Type B pancreatic cell (in vitro differentiated cells): ENCODE data around the gene BTBD9. TPM values are rescaled to one million over a fixed set of nuclear protein-coding genes. Genes with fewer than 3 reads are reported as not detected.

Experiments
- DNase-seq: peaks from one replicate; pipeline ENCODE4 v3.0.0; 2021; ENCODE audit warnings: mixed read lengths; ENCODE audit not compliant: unreplicated experiment; ENCODE audit errors: extremely low spot score
- H3K27ac Mint-ChIP-seq: 2 replicates; pipeline ENCODE4 v1.8.0; 2021; ENCODE audit warnings: mild to moderate bottlenecking, mixed read lengths
- H3K27me3 Mint-ChIP-seq: 2 replicates; pipeline ENCODE4 v1.8.0; 2021; ENCODE audit warnings: mixed read lengths
- H3K36me3 Mint-ChIP-seq: 2 replicates; pipeline ENCODE4 v1.8.0; 2021; ENCODE audit warnings: mixed read lengths
- H3K4me1 Mint-ChIP-seq: one replicate; pipeline ENCODE4 v1.8.0; 2021; ENCODE audit warnings: mixed read lengths; ENCODE audit not compliant: unreplicated experiment
- H3K4me3 Mint-ChIP-seq: 2 replicates; pipeline ENCODE4 v1.8.0; 2021; ENCODE audit warnings: mild to moderate bottlenecking, mixed read lengths
- H3K9me3 Mint-ChIP-seq: 2 replicates; pipeline ENCODE4 v1.8.0; 2021; ENCODE audit warnings: mixed read lengths
- CTCF ChIP-seq: fragments of 200-600 bp; sonication (generic); conservative IDR thresholded peaks from 2 replicates; pipeline ENCODE4 v1.5.0; 2021; ENCODE audit warnings: antibody characterized with exemption, mild to moderate bottlenecking
- total RNA-seq: library from RNA; stranded (reverse); gene quantifications from 2 replicates; pipeline ENCODE4 v1.2.1, GENCODE V29; 2021; ENCODE audit warnings: low replicate concordance

BTBD9 gene
- total RNA-seq, 1 donor from 2014 or later = 14.9 TPM

- H3K4me3 Mint-ChIP-seq = no peak overlapping the region
- TF ChIP-seq CTCF = no peak
- no peaks in the 10 kb centered on the region for H3K27me3 Mint-ChIP-seq
- H3K27ac Mint-ChIP-seq = no peak overlapping the region
- no peaks in the 10 kb centered on the region for H3K9me3 Mint-ChIP-seq
- no peaks in the 10 kb centered on the region for H3K36me3 Mint-ChIP-seq
- no peak for DNase-seq
- H3K4me1 Mint-ChIP-seq = peaks cover 21% of the 10 kb centered on the region
These were observed 332.8 kb downstream of the BTBD9 start for GRCh38 chr6:38306931-38307330.

- no peak for TF ChIP-seq CTCF
- peaks cover 21% of the 10 kb centered on the region for H3K4me1 Mint-ChIP-seq
- no peaks in the 10 kb centered on the region for H3K27me3 Mint-ChIP-seq
- no peak overlapping the region for H3K4me3 Mint-ChIP-seq
- no peaks in the 10 kb centered on the region for H3K36me3 Mint-ChIP-seq
- no peaks in the 10 kb centered on the region for H3K9me3 Mint-ChIP-seq
- no peak for DNase-seq
- H3K27ac Mint-ChIP-seq = no peak overlapping the region
These were observed 333.6 kb downstream of the BTBD9 start for GRCh38 chr6:38305995-38306681.

- Mint-ChIP-seq H3K36me3 (no peaks in the 10 kb centered on the region), H3K27me3 (no peaks in the 10 kb centered on the region), H3K4me1 (peaks cover 18% of the 10 kb centered on the region), H3K9me3 (no peaks in the 10 kb centered on the region), H3K4me3 (no peak overlapping the region), H3K27ac (no peak overlapping the region)
- no peak for TF ChIP-seq CTCF
- no peak for DNase-seq
These were observed 336.9 kb downstream of the BTBD9 start for GRCh38 chr6:38302838-38303237.

- no peaks in the 10 kb centered on the region for H3K27me3 Mint-ChIP-seq
- peaks cover 12% of the 10 kb centered on the region for H3K4me1 Mint-ChIP-seq
- no peaks in the 10 kb centered on the region for H3K36me3 Mint-ChIP-seq
- TF ChIP-seq CTCF = no peak
- no peaks in the 10 kb centered on the region for H3K9me3 Mint-ChIP-seq
- H3K4me3 Mint-ChIP-seq = no peak overlapping the region
- H3K27ac Mint-ChIP-seq = no peak overlapping the region
- no peak for DNase-seq
These were observed 337.6 kb downstream of the BTBD9 start for GRCh38 chr6:38302081-38302480.

- H3K9me3 Mint-ChIP-seq = peaks cover 1% of the 10 kb centered on the region
- H3K36me3 Mint-ChIP-seq = peaks cover 9% of the 10 kb centered on the region
- TF ChIP-seq CTCF = no peak
- H3K27me3 Mint-ChIP-seq = peaks cover under 1% of the 10 kb centered on the region
- DNase-seq = no peak
- no peak overlapping the region for H3K4me3 Mint-ChIP-seq
- H3K4me1 Mint-ChIP-seq = peaks cover 9% of the 10 kb centered on the region
- H3K27ac Mint-ChIP-seq = peak overlapping the region; percentile 17
These were observed 349.5 kb downstream of the BTBD9 start for GRCh38 chr6:38290133-38290799.
